Stimulated activated CD4-positive, alpha-beta T cell treated with anti-CD3 and anti-CD28 coated beads, Interleukin-2, amount 100 ng/mL, for 24 hours (primary cell): ENCODE data around the gene RSPH6A.

Experiments
- DNase-seq, 2 donors: peaks; one replicate each; pipeline ENCODE4 v3.0.0-alpha.2; 2020

RSPH6A gene

GRCh38 chr19:45779231-45780145 is 35.6 kb downstream of the RSPH6A start:
- DNase-seq, result peak; percentile 89 to 96

DNA sequence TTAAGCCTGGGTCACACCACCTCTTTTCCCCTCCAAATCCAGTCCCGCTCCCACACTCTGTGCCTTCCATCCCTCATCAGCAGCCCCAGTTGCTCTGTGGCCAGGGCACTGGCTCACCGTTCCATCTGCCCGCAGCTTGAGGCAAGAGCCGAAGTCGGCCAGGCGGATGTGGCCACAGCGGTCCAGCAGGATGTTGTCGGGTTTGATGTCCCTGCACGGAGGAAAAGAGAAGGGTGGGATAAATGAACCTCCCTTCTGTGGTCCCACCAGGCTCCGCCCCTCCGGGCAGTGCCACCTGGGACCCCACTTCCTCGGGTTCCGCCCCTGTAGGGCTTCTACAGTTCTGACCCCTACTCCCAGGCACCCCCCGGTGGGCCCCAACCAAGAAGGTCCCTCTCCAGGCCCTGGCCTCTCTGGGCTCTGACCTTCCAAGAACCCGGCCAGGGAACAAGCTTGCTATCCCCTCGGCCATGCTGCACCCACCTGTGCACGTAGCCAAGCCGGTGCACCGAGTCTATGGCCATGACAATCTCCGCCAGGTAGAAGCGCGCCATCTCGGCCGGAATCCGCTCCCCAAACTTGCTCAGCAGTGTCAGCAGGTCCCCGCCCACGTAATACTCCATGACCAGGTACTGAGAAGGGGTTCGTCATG is 37.0 kb downstream of the RSPH6A start:
- no peak for DNase-seq

- DNase-seq, result no peak
These were observed 37.6 kb downstream of the RSPH6A start for GRCh38 chr19:45777395-45777961.

- DNase-seq, result no peak
These were observed 40.3 kb downstream of the RSPH6A start for GRCh38 chr19:45774765-45775164.

- no peak for DNase-seq
These were observed 41.7 kb downstream of the RSPH6A start for GRCh38 chr19:45773384-45773783.

DNA sequence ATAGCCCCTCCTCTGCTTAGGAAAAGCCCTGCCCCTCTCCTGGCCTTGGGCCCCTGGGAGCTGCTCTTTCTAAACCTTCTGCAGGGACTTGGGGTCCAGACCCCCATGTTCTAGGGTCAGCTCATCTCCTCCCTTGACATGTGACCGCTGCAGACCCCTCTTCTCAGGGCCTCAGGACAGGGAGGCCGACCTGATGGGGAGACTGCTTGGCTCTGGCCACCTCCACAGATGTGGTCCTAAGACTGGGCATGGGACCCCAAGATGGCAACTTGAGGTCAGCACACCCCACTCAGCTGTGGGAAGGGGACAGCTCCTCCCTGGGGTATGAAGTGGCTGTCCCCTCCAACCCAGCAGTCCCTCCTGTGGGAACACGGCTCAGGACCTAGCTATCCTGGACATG is 42.2 kb downstream of the RSPH6A start:
- DNase-seq, result no peak

DNA sequence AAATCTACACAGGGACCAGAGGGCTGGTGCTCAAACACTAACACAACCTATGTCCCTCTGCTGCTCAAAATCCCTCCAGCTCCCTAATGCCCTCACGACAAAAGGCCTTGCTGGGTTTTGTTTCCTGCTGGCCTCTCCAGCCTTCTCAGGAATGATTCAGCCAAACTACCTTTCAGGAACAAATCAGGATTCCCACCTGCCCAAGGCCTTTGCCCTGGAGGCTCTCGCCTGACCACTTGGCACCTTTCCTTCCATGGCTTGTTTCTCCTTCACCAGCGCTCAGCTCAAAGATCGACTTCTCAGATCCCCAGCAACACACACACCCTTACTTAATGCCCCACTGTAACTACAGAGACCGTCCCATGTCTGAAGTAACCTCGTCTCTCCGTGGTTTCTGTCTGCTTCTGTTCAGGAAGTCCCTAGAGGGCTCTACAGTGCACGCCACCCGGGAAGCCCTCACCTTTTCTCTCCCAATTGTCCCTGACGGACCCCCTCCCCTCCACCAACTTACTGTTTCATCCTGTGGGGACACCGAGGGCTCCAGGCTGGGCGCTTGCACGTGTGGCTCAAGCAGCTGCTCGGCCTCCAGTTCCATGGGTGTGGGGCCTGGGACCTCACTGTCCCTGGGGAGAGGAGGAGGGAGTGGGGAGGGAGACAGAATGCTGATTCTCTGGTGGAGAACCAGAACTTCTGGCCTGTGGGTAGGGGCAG is 42.8 kb downstream of the RSPH6A start:
- DNase-seq, result no peak

GRCh38 chr19:45771311-45771933 is 43.7 kb downstream of the RSPH6A start:
- no peak for DNase-seq

DNA sequence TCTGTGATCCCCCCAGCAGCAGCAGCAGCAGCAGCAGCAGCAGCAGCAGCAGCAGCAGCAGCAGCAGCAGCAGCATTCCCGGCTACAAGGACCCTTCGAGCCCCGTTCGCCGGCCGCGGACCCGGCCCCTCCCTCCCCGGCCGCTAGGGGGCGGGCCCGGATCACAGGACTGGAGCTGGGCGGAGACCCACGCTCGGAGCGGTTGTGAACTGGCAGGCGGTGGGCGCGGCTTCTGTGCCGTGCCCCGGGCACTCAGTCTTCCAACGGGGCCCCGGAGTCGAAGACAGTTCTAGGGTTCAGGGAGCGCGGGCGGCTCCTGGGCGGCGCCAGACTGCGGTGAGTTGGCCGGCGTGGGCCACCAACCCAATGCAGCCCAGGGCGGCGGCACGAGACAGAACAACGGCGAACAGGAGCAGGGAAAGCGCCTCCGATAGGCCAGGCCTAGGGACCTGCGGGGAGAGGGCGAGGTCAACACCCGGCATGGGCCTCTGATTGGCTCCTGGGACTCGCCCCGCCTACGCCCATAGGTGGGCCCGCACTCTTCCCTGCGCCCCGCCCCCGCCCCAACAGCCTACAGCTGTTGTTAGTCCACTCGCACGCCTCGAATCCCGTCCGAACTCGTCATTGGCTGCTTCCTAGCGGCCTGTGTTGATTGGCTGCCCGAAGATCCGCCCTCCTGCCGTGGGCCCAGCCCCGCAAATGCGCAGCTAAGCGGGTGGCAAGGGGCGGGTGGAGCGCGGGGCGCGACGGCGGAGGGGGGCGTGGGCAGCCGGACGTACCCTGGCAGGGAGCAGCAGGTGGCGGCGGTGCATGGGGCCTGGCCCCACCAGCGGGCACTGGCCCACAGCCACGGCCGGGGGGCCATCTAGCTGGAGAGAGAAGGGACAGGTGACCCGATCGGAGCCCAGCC is 44.7 kb downstream of the RSPH6A start:
- peak; percentile 90 to 91 for DNase-seq

GRCh38 chr19:45769821-45770191 is 45.3 kb downstream of the RSPH6A start:
- peak; percentile 48 to 59 for DNase-seq

- peak; percentile 94 to 97 for DNase-seq
These were observed 45.9 kb downstream of the RSPH6A start, which contains the start of gene SIX5 for GRCh38 chr19:45768984-45769782. TSS of gene SIX5 (minus strand) at chr19:45769252. CDS start at chr19:45768844, 408 bp downstream.

DNA sequence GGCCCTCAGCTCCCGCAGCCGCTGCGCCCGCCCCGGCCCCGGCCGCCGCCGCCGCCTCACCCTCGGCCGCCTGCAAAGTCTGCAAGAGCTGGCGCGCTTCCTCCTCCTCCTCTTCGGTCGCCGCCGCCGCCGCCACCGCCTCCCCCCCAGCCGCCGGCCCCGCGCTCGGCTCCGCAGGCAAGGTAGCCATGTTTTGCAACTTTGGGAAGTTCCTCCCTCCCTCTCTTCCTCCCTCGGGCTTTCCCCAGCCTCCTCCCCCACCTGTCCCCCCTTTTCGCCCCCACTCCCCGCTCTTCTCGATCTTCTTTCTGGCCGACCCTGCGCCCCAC is 46.5 kb downstream of the RSPH6A start:
- DNase-seq, result peak in 1 of 2 donors; percentile 50

- DNase-seq, result peak in 1 of 2 donors; percentile 54
These were observed 47.0 kb downstream of the RSPH6A start for GRCh38 chr19:45767881-45768654.

DNA sequence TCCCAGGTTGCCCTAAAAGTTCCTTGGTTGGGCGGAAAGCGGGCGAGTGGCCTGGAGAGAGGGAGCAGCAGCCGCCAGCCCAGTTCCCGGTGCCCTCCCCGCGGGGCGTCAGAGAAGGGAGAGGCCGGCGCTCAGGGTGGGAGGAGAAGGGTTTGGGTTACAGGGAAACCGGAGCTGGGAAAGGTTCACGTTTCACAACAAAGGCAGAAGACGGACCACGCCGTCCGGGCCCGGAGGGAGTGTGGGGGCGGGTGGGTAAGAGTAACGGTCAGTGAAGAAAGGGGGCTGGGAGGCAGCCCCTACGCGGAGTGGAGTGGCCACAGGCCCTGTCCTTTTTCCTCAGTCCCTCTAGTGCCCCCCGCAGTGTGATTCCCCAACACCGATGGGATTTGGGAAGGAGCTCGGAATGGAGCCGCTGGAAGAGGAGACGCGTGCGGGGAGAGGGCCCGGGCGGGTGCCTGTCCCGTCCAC is 47.7 kb downstream of the RSPH6A start:
- DNase-seq, result no peak

- DNase-seq, result no peak
These were observed 48.2 kb downstream of the RSPH6A start for GRCh38 chr19:45766869-45767346.

DNA sequence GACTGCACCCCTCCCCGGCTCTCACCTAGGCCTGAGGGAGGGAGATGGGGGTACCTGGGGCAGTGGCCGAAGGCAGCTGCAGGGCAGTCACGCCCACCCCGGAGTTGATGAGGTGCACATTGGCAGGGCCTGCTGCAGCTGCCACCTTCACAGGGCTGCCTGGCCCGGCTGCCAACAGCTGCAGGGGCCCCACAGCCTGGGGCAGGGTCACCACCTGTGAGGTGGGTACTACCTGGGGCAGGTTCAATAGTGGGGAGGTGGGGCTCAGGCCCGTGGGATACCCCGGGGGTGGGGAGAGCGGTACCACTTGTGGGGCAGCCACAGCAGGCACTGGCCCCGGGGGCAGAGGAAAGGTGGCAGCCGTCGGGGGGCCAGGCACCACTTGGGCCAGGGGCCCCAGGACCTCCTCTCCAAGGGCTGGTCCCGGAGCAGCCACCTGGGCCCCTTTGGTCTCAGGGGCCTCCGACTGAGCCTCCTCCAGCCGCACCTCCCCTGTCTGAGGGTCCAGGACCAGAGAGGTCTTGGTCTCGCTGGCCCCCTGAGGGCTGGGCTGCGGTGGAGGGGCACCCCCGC is 48.7 kb downstream of the RSPH6A start:
- DNase-seq, result no peak

- DNase-seq, result no peak
These were observed 49.3 kb downstream of the RSPH6A start for GRCh38 chr19:45765702-45766295.

- no peak for DNase-seq
These were observed 50.0 kb downstream of the RSPH6A start for GRCh38 chr19:45764945-45765701.
